IMR-90 (cell line): ENCODE data around the gene SS18L1. TPM values are rescaled to one million over a fixed set of nuclear protein-coding genes. Genes with fewer than 3 reads are reported as not detected.

Experiments used
- ATAC-seq: fragments of 200-7000 bp; cut with Tn5 transposase; 2 replicates; pipeline ENCODE4 v1.9.1; 2020; ENCODE audit warnings: low read depth, mild to moderate bottlenecking, moderate library complexity
- BruUV-seq: library from RNA; stranded (reverse); fragments of 400-500 nt; replicated peaks from 2 replicates; lab custom pipeline; 2021; lab: Mats Ljungman, UMichigan
- CTCF ChIA-PET: fragments of 300-600 bp; formaldehyde crosslinking; extraction: SDS; loops from one replicate; lab custom pipeline; 2021; ENCODE audit warnings: antibody characterized with exemption; lab: Yijun Ruan, JAX
- POLR2A ChIA-PET: fragments of 300-600 bp; sonication (Branson Sonifier 250); formaldehyde crosslinking; loops from one replicate; lab custom pipeline; 2022; ENCODE audit warnings: antibody characterized with exemption; ENCODE audit not compliant: unreplicated experiment; lab: Charles Lee
- DNase-seq: peaks from one replicate; pipeline ENCODE4 v3.0.0; 2013
- H2AFZ ChIP-seq: replicated peaks from 2 replicates; pipeline ENCODE3; 2013; ENCODE audit warnings: low read length, mild to moderate bottlenecking; ENCODE audit not compliant: poor library complexity
- H2AK5ac ChIP-seq: 2 replicates; pipeline ENCODE4 v1.6.1; 2013; ENCODE audit warnings: low read depth, low read length, inconsistent platforms
- H2AK9ac ChIP-seq: replicated peaks from 2 replicates; pipeline ENCODE3; 2013; ENCODE audit warnings: mild to moderate bottlenecking, low read depth, low read length, moderate library complexity; ENCODE audit not compliant: poor library complexity
- H2BK120ac ChIP-seq: 2 replicates; pipeline ENCODE4 v1.6.1; 2013; ENCODE audit warnings: low read depth, low read length, inconsistent platforms
- H2BK15ac ChIP-seq: 3 replicates; pipeline ENCODE4 v1.6.1; 2013; ENCODE audit warnings: low read depth, low read length, inconsistent platforms
- H2BK20ac ChIP-seq: 2 replicates; pipeline ENCODE4 v1.6.1; 2013; ENCODE audit warnings: low read depth, mild to moderate bottlenecking, inconsistent platforms, low read length, moderate library complexity
- H2BK5ac ChIP-seq: 2 replicates; pipeline ENCODE4 v1.6.1; 2013; ENCODE audit warnings: mild to moderate bottlenecking, low read depth, low read length, inconsistent platforms; ENCODE audit not compliant: poor library complexity, severe bottlenecking
- H3K14ac ChIP-seq: replicated peaks from 2 replicates; pipeline ENCODE4 v1.6.1; 2013; ENCODE audit warnings: low read depth, low read length, inconsistent platforms
- H3K18ac ChIP-seq: 2 replicates; pipeline ENCODE4 v1.6.1; 2013; ENCODE audit warnings: low read depth, low read length, control low read depth
- H3K23ac ChIP-seq: 2 replicates; pipeline ENCODE4 v1.6.1; 2013; ENCODE audit warnings: low read depth, low read length, inconsistent platforms
- H3K27ac ChIP-seq: 2 replicates; pipeline ENCODE4 v1.5.1; 2013; ENCODE audit warnings: mild to moderate bottlenecking, control low read depth, low read length; ENCODE audit not compliant: insufficient read depth
- H3K27me3 ChIP-seq: 2 replicates; pipeline ENCODE4 v1.6.1; 2013; ENCODE audit warnings: low read length; ENCODE audit not compliant: control insufficient read depth, insufficient read depth
- H3K36me3 ChIP-seq: 2 replicates; pipeline ENCODE4 v1.6.1; 2013; ENCODE audit warnings: low read length, mixed read lengths; ENCODE audit not compliant: control insufficient read depth, insufficient read depth
- H3K4ac ChIP-seq: 2 replicates; pipeline ENCODE4 v1.6.1; 2013; ENCODE audit warnings: low read depth, low read length, inconsistent platforms
- H3K4me1 ChIP-seq: 2 replicates; pipeline ENCODE4 v1.6.1; 2013; ENCODE audit warnings: low read length, mixed read lengths; ENCODE audit not compliant: control insufficient read depth, insufficient read depth
- H3K4me2 ChIP-seq: 2 replicates; pipeline ENCODE4 v1.6.1; 2013; ENCODE audit warnings: low read depth, mild to moderate bottlenecking, control low read depth, low read length, moderate library complexity
- H3K4me3 ChIP-seq: 2 replicates; pipeline ENCODE4 v1.5.1; 2013; ENCODE audit warnings: low read depth, mild to moderate bottlenecking, control low read depth, low read length, moderate library complexity; ENCODE audit not compliant: insufficient read depth
- H3K56ac ChIP-seq: 2 replicates; pipeline ENCODE4 v1.6.1; 2013; ENCODE audit warnings: low read length, inconsistent platforms; ENCODE audit not compliant: insufficient read depth; ENCODE audit errors: extremely low read depth
- H3K79me1 ChIP-seq, 2 experiments: 2 replicates each; pipeline ENCODE4 v1.6.1; 2013; ENCODE audit warnings: low read length in 2 of 2, inconsistent platforms in 1 of 2, low read depth in 1 of 2
- H3K9ac ChIP-seq: 2 replicates; pipeline ENCODE4 v1.6.1; 2013; ENCODE audit warnings: low read depth, low read length, control low read depth
- H3K9me1 ChIP-seq: 2 replicates; pipeline ENCODE4 v1.6.1; 2013; ENCODE audit warnings: low read length, inconsistent platforms; ENCODE audit not compliant: insufficient read depth
- H3K9me3 ChIP-seq: 2 replicates; pipeline ENCODE4 v1.6.1; 2013; ENCODE audit warnings: low read length; ENCODE audit not compliant: control insufficient read depth, insufficient read depth
- H4K20me1 ChIP-seq: 2 replicates; pipeline ENCODE4 v1.6.1; 2013; ENCODE audit warnings: low read length, inconsistent platforms; ENCODE audit not compliant: insufficient read depth
- H4K5ac ChIP-seq: 2 replicates; pipeline ENCODE4 v1.6.1; 2013; ENCODE audit warnings: mild to moderate bottlenecking, low read depth, low read length, control low read depth
- H4K8ac ChIP-seq, 2 experiments: 2 replicates each; pipeline ENCODE4 v1.6.1; 2013; ENCODE audit warnings: low read depth in 2 of 2, low read length in 2 of 2, control low read depth in 1 of 2, inconsistent platforms in 1 of 2
- H4K91ac ChIP-seq: 2 replicates; pipeline ENCODE4 v1.6.1; 2013; ENCODE audit warnings: low read depth, low read length, inconsistent platforms; ENCODE audit not compliant: insufficient read depth
- BHLHE40 ChIP-seq: fragments of 150-350 bp; IDR thresholded peaks from 2 replicates; pipeline ENCODE4 v1.6.1; 2016; ENCODE audit warnings: mild to moderate bottlenecking, low read depth, low read length
- CEBPB ChIP-seq: IDR thresholded peaks from 2 replicates; pipeline ENCODE4 v1.6.1; 2012; ENCODE audit warnings: low read depth, low read length, improper control_type of control experiment
- CHD1 ChIP-seq: IDR thresholded peaks from 2 replicates; pipeline ENCODE4 v1.6.1; 2012; ENCODE audit warnings: low read depth, low read length, improper control_type of control experiment
- CTCF ChIP-seq: conservative IDR thresholded peaks from 2 replicates; pipeline ENCODE4 v1.5.1; 2012; ENCODE audit warnings: mild to moderate bottlenecking, low read depth, low read length, improper control_type of control experiment
- ELK1 ChIP-seq: fragments of 150-350 bp; IDR thresholded peaks from 2 replicates; pipeline ENCODE4 v1.6.1; 2016; ENCODE audit warnings: low read depth, mild to moderate bottlenecking, low read length, moderate library complexity, borderline replicate concordance
- FOS ChIP-seq: fragments of 150-350 bp; IDR thresholded peaks from 2 replicates; pipeline ENCODE4 v1.6.1; 2016; ENCODE audit warnings: low read depth, low read length
- MAZ ChIP-seq: IDR thresholded peaks from 2 replicates; pipeline ENCODE4 v1.6.1; 2012; ENCODE audit warnings: low read depth, mild to moderate bottlenecking, low read length, improper control_type of control experiment, moderate library complexity, borderline replicate concordance
- MXI1 ChIP-seq: IDR thresholded peaks from 2 replicates; pipeline ENCODE4 v1.6.1; 2012; ENCODE audit warnings: low read depth, mild to moderate bottlenecking, low read length, moderate library complexity, borderline replicate concordance
- NFE2L2 ChIP-seq: fragments of 150-350 bp; IDR thresholded peaks from 2 replicates; pipeline ENCODE4 v1.6.1; 2016; ENCODE audit warnings: low read depth, mild to moderate bottlenecking, low read length
- POLR2A ChIP-seq: IDR thresholded peaks from 2 replicates; pipeline ENCODE4 v1.6.1; 2012; ENCODE audit warnings: mild to moderate bottlenecking, low read depth, low read length
- RAD21 ChIP-seq: IDR thresholded peaks from 2 replicates; pipeline ENCODE4 v1.6.1; 2012; ENCODE audit warnings: low read length, improper control_type of control experiment
- RCOR1 ChIP-seq: IDR thresholded peaks from 2 replicates; pipeline ENCODE4 v1.6.1; 2012; ENCODE audit warnings: mild to moderate bottlenecking, low read length, improper control_type of control experiment; ENCODE audit not compliant: insufficient replicate concordance
- RFX5 ChIP-seq: IDR thresholded peaks from 2 replicates; pipeline ENCODE4 v1.8.0; 2012; ENCODE audit warnings: low read depth, mild to moderate bottlenecking, low read length, moderate library complexity
- SMC3 ChIP-seq: fragments of 150-350 bp; IDR thresholded peaks from 2 replicates; pipeline ENCODE4 v1.6.1; 2016; ENCODE audit warnings: low read depth, mild to moderate bottlenecking, antibody characterized with exemption, low read length, moderate library complexity
- USF2 ChIP-seq: fragments of 150-350 bp; IDR thresholded peaks from 2 replicates; pipeline ENCODE4 v1.6.1; 2017; ENCODE audit warnings: mild to moderate bottlenecking, antibody characterized with exemption, low read length, low read depth
- WGBS, 2 experiments: methylation state at CpG; one replicate each; pipeline versions ENCODE4 v1.1.5 to v1.1.7; 2013; ENCODE audit warnings: missing lambda C conversion rate in 2 of 2; ENCODE audit not compliant: insufficient read length in 1 of 2; ENCODE audit errors: extremely low coverage in 2 of 2; 5-methylcytosine and 5-hydroxymethylcytosine counted together
- dilution Hi-C: fragments of 300-500 bp; cut with HindIII; formaldehyde crosslinking; loops from one replicate; pipeline ENCODE4 v1.14.3; 2018; ENCODE audit warnings: low sequenced_read_pairs; ENCODE audit not compliant: unreplicated experiment
- in situ Hi-C: fragments of 300-500 bp; cut with MboI; formaldehyde crosslinking; loops from 3 replicates; pipeline ENCODE4 v1.14.3; 2019; ENCODE audit warnings: low sequenced_read_pairs, inconsistent platforms, mixed read lengths
- intact Hi-C: fragments of 100-400 bp; cut with micrococcal nuclease; formaldehyde crosslinking; loops from 2 replicates; pipeline ENCODE4 v1.10.0; 2022
- polyA plus RNA-seq, 3 experiments: library from polyadenylated mRNA; depleted of rRNA; stranded (reverse); fragments of >200 nt; gene quantifications; 2 replicates each; pipeline ENCODE4 v1.2.3, GENCODE V29; 2012; ENCODE audit warnings: low replicate concordance in 1 of 3
- total RNA-seq: library from RNA; depleted of rRNA; stranded (reverse); fragments of >200 nt; gene quantifications from 2 replicates; pipeline ENCODE4 v1.2.3, GENCODE V29; 2012

Gene SS18L1
- total and polyA plus RNA-seq, 2 of the 4 experiments (the other 2 are of a cell fraction): 8.1 to 12.2 TPM

GRCh38 chr20:62214067-62214466 is 70.5 kb downstream of the SS18L1 start:
- Histone ChIP-seq H3K4me3 (no peak overlapping the region), H3K4ac (no peak overlapping the region), H3K27ac (no peak overlapping the region), H3K79me1 (no peaks in the 10 kb centered on the region), H4K8ac (no peak overlapping the region), H3K4me2 (no peak overlapping the region), H3K56ac (no peak overlapping the region), H3K14ac (no peak overlapping the region), H2AK5ac (no peak overlapping the region), H3K4me1 (no peaks in the 10 kb centered on the region), H4K5ac (no peak overlapping the region), H3K9me1 (no peaks in the 10 kb centered on the region), H2BK120ac (no peak overlapping the region), H4K20me1 (peaks cover 4% of the 10 kb centered on the region), H3K9me3 (no peaks in the 10 kb centered on the region), H2BK20ac (no peak overlapping the region), H3K23ac (no peak overlapping the region), H4K91ac (no peak overlapping the region), H3K9ac (no peak overlapping the region), H3K27me3 (peaks cover 58% of the 10 kb centered on the region), H2BK15ac (no peak overlapping the region), H2AK9ac (no peak overlapping the region), H3K18ac (no peak overlapping the region), H2AFZ (no peak overlapping the region), H3K36me3 (no peaks in the 10 kb centered on the region), H2BK5ac (no peak overlapping the region)
- in situ Hi-C loops: no loop called here
- WGBS, 2 experiments: 21% methylated on average over 3 of the region's 12 CpGs; no CpG with 5 or more reads in 1 of the 2 experiments
- ATAC-seq (no peak), DNase-seq (no peak)
- TF ChIP-seq NFE2L2: no peak
- no peak for TF ChIP-seq MXI1
- no peak for TF ChIP-seq RFX5
- no peak for TF ChIP-seq FOS
- no peak for TF ChIP-seq RAD21
- TF ChIP-seq POLR2A: no peak
- no peak for TF ChIP-seq ELK1
- no peak for TF ChIP-seq CTCF
- TF ChIP-seq CHD1: no peak
- no peak for TF ChIP-seq CEBPB
- no peak for TF ChIP-seq BHLHE40
- no peak for TF ChIP-seq RCOR1
- no peak for TF ChIP-seq MAZ
- no peak for TF ChIP-seq SMC3
- no peak for TF ChIP-seq USF2
- ChIA-PET CTCF (no interaction called here), POLR2A (no interaction called here)
- no TSS peak for BruUV-seq
- dilution Hi-C loops: no loop called here
- intact Hi-C loops: no loop called here
